ENCODE results near the gene TCF15. TPM values are rescaled to one million over a fixed set of nuclear protein-coding genes. Genes with fewer than 3 reads are reported as not detected.

TCF15 gene
- total RNA-seq, 4 donors from 2014 or later: 1.2 to 13.2 (median 2.6) TPM

DNA sequence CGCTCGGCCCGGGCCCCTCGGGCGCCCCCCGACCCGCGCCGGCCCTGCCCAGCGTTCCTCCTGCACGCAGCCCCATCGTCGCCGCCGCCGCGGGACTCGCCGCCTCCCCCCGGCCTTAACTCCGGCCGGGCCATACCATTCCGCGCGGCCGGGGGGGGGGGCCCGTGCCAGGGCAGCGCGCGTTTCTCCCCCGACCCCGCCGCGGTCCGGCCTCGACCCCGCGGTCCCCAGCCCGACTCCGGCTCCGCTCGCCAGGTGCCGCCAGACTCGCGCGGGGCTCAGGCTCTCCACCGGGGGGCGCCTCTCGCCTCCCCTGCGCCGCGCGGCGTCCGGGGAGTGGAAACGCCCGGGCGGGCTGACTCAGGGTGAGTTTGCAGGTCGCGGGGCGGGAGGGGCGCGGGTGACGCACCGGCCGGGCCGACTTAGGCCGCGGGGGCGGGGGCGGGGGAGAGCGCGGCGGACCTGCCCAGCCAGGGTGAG lies 43.0 kb upstream of the TCF15 start, which contains the start of gene SRXN1:
Gene SRXN1, minus strand, starts transcription at position 91 of the 480 bp plus-strand sequence. Its CDS starts 15 bp downstream, at position 76.
- DNase-seq (ENCODE audit: low spot score): peak; percentile 67
- ATAC-seq (ENCODE audit: low FRiP score): peak; percentile 95
- TF ChIP-seq, protein P1, sequence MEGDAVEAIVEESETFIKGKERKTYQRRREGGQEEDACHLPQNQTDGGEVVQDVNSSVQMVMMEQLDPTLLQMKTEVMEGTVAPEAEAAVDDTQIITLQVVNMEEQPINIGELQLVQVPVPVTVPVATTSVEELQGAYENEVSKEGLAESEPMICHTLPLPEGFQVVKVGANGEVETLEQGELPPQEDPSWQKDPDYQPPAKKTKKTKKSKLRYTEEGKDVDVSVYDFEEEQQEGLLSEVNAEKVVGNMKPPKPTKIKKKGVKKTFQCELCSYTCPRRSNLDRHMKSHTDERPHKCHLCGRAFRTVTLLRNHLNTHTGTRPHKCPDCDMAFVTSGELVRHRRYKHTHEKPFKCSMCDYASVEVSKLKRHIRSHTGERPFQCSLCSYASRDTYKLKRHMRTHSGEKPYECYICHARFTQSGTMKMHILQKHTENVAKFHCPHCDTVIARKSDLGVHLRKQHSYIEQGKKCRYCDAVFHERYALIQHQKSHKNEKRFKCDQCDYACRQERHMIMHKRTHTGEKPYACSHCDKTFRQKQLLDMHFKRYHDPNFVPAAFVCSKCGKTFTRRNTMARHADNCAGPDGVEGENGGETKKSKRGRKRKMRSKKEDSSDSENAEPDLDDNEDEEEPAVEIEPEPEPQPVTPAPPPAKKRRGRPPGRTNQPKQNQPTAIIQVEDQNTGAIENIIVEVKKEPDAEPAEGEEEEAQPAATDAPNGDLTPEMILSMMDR (IDR thresholded peaks at IDR 0.05): peak in 1 of 3 donors; percentile 8

- TF ChIP-seq, protein P1 (IDR thresholded peaks at IDR 0.05): no peak
- DNase-seq (ENCODE audit: low spot score) (no peak), ATAC-seq (ENCODE audit: low FRiP score) (no peak)
These were observed 42.6 kb upstream of the TCF15 start for GRCh38 chr20:652615-653109.

DNA sequence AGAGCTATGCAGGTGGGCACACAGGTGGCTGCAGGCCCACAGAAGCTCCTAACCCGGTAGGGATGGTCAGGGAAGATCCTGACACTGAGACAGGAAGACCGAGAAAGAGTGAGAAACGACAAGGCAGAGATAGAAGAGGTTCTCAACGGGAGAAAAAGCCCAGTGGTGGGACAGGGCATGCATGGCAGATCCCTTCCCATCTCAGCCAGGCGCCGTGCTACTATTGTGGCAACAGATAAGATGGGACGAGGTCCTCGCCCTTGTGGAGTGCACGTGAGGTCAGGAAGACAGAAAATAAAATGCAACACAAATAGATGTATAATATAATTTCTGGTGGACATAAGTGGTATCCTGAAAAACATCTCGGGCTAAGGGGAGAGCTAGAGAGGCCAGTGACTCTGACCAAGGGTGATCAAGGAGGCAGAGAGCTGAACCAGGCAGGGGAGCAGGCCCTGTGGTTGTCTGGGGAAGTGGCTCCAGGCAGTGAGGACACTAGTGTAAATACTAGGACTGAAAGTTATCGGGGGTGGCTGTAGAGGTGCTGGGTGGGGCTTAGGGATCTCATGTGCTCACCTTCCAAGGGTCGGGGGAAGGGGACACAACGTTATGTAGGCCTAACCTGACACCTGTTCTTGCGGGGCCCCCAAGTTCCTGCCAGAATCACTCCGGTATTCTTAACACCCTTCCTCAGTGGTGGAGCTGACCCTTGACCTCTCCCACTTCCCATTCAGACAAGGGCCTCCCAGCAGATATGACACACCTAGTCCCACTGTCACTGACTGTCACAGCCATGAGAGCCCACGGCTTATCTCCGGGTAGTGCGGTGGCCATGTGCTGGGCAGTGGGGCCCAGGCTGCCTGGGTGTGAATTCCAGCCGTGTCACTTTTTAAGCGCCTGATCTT lies 41.9 kb upstream of the TCF15 start:
- TF ChIP-seq, protein P1 (IDR thresholded peaks at IDR 0.05): no peak
- ATAC-seq (ENCODE audit: low FRiP score) (peak; percentile 4), DNase-seq (ENCODE audit: low spot score) (no peak)

GRCh38 chr20:650954-651353 lies 40.8 kb upstream of the TCF15 start:
- TF ChIP-seq, protein P1 (IDR thresholded peaks at IDR 0.05): no peak
- DNase-seq (ENCODE audit: low spot score) (no peak), ATAC-seq (ENCODE audit: low FRiP score) (no peak)

DNA sequence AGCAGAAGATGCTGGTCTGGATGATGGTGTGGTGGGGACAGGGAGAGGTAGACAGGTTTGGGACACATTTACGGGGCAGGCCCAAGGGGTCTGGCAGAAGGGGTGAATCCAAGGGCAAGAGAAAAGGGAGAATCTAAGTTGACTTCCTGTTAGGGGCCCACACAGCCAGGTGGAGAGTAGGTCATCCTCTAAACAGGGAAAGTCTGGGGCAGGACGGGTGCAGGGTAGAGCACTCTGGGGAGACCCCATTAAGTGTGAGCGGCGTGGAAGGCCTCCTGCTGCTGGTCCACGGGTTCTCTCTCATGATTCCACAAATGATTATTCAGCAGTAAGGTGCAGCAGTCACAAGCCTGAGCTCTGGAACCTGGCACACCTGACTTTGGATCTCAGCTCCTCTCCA lies 40.2 kb upstream of the TCF15 start:
- DNase-seq (ENCODE audit: low spot score): no peak
- ATAC-seq (ENCODE audit: low FRiP score): no peak
- TF ChIP-seq, protein P1 (IDR thresholded peaks at IDR 0.05): no peak

GRCh38 chr20:647479-648019 lies 37.4 kb upstream of the TCF15 start:
- no peak for DNase-seq (ENCODE audit: low spot score)
- TF ChIP-seq, protein P1 (IDR thresholded peaks at IDR 0.05): no peak

More at GRCh38 chr20:647479-648019, 37.4 kb upstream of the TCF15 start:
- no peak for ATAC-seq (ENCODE audit: low FRiP score)

All from omental fat pad (tissue), 4 donors.